DMS79 (cell line): ENCODE measurements around the gene RPL27A.

Source experiments
- DNase-seq: peaks from one replicate; lab custom pipeline; 2025; lab: John Stamatoyannopoulos, UW

The RPL27A gene

DNA sequence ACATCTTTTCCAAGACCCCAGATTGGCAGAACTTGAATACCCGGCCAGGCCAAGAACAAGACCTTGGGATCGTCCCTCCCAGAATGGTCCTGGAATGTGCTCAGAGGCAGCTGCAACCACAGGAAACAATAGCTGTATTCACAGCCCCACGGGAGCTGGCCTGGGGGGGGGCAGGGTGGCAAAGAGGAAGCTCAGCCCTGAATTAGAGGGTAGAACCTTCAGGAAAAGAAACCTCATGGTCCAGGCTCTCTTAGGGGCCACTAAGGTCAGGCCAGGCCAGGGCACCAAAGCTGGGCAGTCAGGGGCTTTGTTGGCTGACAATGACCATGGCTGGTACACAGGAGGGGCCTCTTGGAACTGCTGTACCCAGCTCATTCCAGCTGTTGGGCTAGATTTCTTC is 17.3 kb downstream of the RPL27A start:
- no peak for DNase-seq

DNA sequence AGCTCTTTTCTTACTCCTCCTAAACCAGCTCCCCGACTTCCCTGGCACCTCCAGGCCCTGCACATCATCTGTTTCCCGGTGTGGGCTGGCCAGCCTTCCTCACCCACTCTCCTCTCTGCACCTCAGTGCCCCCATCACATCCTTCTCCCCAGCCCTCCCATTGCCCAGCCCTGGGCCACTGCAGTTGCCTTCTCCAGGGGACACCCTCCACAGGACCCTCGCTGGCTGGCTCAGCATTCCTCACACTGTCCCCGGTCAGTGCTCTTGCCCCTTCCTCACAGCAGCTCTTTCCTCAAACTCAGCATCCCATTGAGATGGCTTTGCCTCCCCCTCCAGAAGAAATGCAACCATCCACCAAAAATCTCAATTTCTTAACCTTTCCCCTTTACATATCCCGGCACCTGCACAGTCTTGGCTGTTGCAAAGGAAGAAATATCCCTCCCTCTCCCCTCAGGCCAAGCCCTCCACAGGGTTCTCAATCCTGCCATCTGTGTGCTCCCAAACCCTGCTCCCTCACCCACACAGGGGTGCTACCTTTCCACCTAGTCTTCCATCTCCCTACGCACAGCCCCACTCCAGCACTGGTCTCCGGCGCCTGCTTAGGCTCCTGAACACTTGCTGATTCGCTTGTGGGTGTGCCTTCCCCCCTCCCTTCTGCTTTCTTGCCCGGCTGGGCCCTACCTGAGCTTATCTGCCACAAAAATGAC is 19.5 kb downstream of the RPL27A start:
- DNase-seq: no peak

DNA sequence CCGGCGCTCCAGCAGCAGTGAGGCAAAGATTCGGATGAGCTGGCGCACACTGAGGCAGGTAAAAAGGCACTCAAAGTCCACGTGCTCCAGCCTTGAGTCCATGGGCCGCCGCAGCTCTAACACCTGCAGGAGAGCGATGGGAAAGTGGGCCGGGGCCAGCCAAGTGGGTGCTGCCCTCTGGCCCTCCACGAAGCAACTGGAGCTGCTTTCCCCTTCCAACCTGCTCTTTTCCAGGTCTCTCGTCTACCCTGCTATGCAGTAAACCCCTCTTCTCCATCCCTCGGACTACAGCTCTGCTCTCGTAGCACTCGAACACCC is 20.0 kb downstream of the RPL27A start:
- DNase-seq: no peak

DNA sequence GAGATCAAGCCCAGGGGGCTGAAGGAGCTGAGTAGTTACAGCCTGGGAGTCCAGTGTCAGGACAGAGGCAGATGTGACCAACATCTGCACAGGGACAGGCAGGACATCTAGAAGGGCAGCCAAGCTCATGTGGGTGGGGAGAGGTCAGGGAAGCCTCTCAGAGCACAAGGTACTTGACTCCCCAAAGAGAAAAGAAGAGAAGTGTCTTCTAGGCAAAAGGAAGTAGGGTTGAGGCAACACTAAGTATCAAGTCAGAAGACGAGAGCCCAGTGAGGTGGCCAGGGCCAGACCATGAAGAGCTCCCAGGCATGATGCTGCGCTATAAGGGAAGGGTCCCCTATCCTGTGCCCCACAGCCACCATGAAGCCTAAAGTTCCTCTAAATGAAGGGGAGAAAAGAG is 21.5 kb downstream of the RPL27A start:
- DNase-seq: no peak

DNA sequence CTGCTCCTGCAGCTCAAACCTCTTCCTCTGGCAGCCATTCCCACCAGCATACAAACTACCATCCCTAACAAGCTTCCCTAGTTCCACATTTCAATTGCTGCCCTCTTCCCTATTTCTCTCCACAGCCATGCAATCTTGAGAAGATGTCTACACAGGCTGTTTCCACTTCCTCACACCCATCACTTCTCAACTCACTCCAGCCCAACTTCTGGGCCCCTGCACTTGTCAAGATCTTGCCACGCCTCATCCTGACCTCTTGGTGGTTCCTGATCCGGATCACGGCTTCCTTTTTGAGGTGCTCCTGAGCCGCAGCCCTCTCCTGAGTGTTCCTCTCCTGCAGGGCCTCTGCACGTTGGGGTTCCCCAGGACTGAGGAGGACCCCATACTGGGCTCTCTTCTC is 22.6 kb downstream of the RPL27A start:
- no peak for DNase-seq

DNA sequence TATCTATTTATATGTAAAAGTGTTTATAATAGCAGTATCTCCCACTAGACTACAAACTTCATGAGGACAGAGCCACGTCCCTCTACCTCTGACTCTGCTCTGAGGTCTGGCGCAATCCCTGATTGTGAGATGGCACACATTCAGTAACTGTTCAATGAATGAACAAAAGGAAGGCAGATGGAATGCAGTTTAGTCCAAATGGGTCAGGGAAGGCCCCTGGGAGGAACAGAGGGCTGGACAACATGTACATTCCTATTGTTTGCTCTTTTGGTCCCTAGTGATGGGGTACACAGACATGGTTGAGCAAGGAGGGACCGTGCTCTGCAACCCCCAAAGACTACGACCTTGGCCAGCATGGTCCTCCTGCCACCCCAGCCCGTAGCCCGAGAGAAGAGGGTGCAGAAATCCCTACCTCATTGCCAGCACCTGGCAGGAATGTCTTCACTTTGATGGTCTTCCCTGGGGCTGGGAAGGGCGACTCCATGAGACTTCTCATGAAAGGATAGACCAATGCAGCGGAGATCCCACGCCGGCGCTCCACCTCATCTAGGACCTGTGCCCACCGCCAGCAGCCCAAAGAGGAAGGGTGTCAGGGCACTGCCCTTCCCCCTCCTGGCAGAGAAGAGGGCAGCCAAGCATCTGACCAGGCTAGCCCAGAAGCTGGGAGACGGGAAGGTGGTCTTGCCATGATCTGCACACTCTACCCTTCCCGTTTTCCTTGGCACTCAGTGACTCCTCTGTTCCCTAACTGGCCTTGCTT is 24.3 kb downstream of the RPL27A start:
- no peak for DNase-seq

DNA sequence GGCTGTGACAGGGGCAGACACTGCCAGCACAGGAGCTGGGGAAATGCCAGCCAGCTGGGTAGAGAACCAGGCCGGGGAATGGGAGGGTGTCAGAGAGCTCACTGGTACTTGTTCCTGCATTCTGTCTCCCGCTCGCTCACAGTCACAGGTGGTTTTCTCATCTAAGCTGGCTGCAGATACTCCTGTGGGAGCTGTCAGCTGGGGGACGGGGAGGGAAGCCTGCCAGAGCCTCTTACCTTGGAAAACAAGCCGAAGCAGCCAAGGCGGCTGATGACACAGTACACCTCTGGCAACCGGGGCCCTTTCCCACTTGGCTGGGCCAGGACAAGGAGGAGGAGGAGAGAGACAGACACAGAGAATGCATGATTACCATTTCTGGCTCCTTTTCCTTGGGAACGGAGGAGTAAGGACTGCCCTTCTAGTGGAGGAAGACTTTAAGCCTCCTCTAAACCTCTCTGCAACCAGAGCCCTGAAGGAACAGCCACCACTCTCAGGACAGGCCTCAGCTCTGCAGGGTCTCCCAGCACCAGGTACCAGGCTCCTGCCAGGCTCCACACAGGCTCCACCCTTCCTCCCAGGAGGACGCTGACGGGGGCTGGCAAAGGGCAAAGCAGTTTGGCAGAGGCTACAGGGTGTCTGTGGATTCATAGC is 25.1 kb downstream of the RPL27A start:
- peak; percentile 10 for DNase-seq

DNA sequence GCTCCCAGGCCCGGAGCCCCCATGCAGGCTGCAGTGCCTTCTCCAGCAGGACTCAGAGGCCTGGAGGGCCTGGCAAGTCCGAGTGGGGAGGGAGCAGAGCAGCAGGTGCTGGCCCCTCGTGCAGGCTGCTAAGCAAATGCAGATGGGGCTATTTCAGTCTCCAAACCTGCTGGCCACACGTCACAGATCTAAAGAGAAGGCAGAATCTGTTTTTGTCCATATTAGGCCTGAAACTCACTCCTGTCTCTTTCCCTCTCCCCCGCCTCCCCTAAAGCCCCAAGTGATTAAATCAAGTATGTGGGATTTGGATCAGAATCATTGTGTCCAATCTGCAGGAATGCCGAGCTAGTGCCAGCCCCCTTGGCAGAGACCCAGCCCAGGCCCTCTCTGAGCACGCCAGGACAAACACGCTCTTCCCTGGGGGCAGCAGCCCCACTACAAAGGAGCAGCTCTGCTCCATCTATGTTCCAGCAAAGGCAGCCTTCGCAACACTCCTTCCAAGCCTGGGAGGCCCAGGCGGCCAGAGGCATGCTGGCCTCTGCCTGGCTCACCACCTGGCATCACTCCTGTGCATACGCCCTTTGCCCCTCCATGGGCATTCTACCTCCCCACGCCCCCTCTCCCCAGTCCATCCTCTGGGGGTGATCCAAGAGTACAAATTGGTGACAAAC is 26.5 kb downstream of the RPL27A start:
- no peak for DNase-seq

DNA sequence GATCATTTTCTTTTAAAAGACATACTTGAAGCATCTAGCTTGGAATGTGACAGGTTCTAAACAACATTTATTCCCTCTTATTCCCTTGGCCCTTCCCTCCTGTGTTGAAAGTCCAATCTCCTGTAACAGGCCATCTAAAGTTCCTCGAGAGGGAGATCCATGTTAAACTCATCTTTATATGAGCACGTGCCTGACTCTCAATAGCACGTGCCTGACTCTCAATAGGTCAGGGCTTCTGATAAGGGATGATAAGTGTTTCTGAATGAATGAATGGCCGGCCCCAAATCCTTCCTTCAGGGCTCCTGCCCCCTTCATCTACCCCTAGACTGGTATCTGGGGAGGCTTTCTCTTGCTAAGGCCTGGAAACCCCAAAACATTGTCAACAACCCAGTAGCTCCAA is 27.2 kb downstream of the RPL27A start:
- DNase-seq: no peak

DNA sequence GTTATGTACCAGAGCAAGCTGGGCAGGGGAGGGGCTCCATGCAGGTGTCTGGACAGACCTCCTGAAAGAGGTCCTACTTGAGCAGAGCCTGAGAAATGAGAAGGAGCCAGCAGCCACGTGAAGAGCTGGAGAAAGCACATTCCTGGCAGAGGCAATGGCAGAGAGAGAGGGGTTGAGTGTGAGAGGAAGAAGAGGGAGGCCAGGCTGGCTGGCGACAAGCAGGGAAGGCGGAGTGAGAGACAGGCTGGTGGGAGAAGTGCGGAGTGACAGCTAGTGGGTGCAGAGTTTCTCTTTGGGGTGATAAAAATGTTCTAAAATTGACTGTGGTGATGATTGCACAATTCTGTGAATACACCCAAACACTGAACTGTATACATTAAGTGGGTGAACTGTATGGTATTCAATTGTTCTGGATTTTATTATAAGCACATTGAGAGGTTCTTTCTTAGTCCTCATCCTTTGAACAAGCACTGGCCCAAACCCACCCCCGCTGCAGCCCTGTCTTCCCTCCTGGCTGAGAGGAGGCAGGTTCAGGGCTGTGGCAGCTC is 29.4 kb downstream of the RPL27A start:
- no peak for DNase-seq

DNA sequence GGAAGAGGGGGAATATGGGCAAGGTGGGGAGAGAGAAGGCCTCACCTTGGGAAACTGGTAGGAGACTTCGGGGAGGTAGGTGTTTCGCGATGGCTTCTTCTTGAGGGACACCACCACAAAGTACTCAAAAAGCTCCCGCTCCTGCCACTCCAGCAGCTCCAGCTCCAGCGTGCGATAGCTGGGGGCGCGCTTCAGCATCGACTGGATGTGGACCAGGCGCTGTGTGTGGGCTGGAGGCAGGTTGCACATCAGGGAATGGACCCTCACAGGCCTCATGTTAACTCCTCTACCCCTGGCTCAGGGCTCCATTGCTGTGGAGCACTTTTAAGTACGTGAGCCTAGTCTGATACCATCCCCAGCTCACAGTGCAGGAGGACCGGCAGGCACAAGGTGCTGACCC is 29.9 kb downstream of the RPL27A start:
- no peak for DNase-seq

DNA sequence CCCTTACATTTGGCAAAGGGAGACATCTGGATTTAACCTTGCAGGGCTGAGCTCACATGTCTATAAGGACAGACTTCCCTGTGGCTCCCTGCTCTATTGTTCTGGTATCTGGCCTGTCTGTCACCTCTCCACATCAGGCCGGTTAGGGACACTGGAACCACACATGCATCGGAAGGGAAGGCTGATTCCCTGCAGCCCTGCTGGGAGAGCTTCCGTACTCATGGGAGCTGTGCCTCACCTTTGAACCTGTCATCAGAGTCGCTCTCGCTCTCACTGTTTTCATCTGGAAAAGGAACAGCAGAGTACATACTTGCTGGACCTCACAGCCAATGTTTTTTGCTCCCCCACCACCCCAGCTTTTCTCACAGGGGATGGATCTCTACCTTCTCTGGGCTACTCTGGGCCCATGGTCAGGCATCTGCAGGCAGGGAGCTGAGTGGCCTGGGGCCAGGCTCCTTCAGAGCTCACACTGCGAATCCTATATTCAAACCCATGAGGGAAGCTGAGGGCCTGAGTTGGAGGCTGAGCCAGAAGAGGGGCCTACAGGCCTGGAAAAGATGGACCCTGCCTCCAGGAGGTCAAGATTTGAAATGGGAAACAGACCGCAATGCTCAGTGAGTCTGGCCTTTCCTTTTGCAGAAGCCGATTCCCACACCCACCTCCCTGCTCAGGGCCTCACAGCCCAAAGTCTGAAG is 31.3 kb downstream of the RPL27A start:
- DNase-seq: no peak

DNA sequence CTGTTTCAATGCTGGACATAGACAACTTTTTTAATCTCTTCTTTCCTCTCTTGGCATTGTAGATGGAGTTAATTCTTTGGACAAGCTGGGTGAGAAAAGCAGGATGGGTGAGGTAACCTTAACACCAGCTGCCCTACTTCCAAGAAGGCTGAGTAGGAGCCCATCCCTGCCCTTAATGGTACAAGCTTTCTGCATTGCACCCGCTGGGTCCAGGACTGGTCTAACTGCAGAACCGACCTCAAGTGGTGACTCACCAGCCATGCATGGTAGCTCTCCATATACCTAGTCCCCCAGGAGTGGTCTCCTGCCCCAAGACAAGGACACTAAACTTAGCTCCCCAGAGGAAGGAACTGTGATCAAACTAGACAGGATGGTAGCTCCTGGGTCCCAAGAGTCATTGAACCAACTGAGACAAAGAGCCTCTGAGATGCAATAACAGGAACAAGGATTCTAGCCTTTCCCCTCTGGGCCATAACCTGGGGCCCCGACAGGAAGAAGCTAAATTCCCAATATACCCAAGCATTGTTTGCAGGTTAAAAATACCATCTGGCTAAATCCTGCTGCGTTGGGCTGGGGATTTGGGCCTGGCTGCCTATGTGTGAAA is 32.1 kb downstream of the RPL27A start:
- no peak for DNase-seq

DNA sequence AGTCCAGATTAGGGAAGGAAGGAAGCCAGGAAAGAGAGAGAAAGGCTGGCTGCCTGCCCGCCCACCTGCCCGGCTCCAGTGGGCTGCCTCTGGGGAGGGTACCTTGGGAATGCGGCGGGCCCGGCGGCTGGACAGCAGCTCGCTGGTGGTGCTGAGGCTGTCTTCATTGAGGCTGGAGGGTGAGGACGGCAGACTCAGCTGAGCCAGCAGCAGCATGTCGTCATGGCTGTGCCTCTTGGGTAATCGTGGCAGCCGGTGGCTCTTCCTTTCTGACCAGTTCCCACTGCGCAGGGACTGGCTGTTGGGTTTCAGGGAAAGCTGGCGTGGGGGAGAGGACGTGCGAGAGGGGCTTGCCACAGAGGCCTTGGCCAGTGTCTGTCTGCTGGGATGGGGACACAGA is 32.9 kb downstream of the RPL27A start:
- no peak for DNase-seq

DNA sequence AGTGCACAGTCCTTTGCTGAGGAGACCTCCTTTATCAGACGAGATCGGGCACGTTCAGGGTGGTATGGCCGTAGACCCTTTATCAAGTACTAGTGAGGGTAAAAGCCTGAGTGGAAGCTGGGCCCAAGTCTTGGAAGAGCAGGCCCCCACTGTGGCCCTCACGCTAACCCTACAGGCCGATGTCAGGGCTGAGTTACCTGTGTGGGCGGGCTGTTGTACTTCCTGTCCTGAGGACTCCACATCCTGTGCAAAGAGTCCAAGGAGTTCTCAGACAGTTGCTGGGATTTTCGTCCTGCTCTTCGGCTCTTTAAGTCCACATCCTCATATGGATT is 34.9 kb downstream of the RPL27A start:
- DNase-seq: no peak

DNA sequence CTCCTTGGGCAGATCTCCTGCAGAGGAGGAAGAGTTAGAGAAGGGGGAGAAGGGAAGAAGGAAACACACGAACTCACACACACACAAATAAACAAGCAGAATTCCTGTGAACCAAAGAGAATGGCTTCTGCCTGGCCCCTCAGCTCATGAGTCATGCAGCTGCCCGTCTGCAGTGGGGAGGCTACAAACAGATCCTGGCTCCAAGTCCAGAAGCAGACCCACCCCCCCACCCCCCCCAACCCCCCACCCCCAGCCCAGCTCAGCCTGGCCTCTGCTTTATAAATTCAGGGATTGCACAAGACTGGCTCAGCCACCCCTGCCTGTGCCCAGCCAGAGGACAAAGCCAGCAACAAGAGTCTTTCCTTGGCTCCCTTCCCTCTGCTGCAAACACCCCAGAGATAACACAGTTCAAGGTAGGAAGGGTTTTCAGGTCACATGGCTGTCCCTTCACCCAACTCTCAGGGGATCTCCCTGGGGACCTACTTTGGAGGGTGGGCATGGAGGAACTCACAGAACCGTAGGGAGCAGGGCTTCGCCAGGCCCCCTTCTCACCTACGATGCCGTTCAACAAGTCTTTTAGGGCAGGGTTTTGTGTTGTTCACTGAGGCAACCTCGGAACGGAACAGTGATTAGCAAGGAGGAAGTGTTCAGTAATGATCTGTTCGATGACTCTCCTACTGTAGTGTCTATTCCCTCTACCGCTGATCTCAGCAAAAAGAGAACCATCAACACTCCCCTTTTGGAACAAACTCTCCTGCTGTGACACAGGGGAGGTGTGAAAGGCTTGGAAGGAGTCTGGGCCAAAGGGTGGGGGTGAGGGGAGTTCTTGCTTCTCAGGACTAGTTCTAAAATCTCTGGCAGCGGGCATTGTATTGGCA is 35.5 kb downstream of the RPL27A start:
- no peak for DNase-seq

DNA sequence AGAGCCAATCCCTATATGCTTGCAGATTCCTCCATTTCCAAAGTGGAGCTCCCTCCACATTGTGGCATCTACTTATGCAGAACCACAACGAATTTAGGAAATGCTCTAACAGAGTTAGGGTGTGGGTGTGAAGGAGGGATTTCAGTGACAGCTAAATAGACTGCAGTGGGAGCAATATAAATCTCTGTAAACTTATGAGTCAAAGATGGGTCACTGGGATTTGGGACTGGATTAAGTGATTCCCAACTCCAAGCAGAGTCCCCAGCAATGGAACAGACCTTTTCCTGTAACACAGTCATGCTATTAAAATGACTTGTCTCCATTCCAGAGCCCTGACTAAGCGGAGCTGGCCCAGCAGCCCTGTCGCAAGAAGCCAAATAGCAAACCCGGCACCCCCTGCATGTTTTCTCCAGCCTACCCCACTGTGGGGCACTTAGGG is 36.6 kb downstream of the RPL27A start:
- DNase-seq: no peak

DNA sequence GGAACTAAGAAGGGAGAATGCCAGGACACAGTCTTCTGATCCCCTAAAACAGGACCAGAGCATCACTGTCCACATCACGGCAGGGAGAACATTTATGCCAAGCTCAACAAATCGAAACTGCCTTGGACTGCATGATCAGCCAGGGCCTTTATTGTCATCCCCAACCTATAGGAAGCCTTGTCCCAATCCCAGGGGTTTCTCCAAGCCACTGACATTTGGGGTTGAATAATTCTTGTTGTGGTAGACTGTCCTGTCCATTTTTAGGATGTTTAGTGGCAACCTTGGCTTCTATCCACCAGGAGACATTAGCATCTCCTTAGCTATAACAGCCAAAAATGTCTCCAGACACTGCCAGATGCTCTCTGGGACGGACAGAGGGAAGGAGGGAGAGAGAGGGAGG is 37.1 kb downstream of the RPL27A start:
- no peak for DNase-seq

DNA sequence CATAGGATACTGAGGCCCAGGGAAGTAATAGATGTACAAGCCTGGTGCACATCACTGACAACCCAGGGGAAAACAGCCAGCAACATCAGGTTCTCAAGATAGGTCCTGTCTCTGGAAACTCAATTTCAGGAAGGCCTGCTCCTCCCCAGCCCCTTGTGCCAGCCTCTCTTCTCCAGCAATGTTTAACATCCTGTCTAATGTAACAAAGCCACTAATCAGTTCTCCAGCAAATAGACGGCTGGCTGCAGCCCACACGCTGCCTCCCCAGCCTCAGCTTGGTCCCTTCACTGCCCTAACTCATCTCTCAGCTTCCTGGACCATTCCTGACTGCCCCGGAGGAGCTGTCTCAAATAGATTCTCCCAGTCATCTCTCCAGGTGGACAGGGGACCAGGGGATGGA is 37.8 kb downstream of the RPL27A start:
- DNase-seq: no peak

DNA sequence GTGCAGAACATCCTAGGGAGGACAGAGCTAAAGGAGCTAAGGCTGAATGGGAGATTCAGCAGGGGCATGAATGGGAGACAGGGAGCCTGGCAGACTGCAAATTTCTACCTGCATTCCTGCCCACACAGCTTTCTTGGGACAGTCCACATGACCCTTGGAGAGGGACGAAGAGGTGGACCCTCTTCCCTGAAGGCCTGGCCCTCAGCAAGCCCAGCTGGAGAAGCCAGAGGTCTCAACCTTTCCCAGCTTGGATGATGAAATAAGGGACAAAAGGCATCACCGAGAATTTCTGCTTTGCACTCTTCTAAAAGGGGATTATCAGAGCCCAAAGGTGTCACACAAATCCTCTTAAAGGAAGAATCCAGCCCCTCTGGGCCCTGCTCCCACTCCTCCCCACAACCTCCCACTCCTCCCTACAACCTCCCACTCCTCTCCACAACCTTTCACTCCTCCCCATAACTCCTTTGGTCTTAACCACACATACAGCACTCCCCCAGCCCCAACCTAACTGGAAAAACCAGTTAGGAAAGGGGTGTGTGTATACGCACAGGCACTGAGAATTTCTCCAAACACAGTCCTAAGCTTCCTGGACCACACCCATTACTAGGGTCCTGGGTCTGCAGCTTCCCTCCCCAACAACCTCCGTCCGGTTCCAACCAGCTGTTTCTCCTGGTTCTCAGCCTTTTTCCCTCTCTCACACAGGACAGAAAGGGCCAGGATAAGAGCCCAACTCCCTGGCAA is 38.4 kb downstream of the RPL27A start:
- peak; percentile 14 for DNase-seq
